ENCODE results near the gene ZNF581.

ZNF581 gene

DNA sequence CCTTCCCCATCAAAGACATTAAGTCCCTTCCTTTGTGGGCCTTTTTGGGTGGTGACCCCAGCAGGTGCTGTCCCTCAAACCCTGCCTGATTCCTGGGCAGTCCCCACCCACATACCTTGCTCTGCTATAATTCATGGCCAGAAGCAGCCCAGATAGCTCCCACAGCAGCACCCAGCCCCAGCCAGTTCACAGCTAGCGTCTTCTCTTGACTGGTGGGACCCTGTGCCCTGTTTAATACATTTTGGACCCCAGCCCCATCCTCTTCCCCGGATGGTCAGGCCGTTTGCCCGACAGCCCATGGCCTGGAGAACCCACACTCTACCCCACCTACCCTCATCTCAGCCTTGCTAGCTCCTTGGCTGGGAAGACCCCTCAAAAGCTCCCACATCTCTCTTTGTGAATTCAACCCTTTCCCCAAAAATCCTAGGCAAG lies 6.7 kb downstream of the ZNF581 start:
- no peaks in the 10 kb centered on the region for H3K9me3 ChIP-seq (ENCODE audit: control insufficient read depth, insufficient read depth, low read depth, low read length)
- H3K36me3 ChIP-seq (ENCODE audit: control insufficient read depth in 2 of 2, insufficient read depth in 1 of 2, low read length in 2 of 2): peaks cover 9 to 37% of the 10 kb centered on the region in 2 experiments; a peak in 2 of 3 replicates
- no peak overlapping the region for H3K4me3 ChIP-seq (ENCODE audit: low read depth, low read length)
- H3K4me1 ChIP-seq (ENCODE audit: control insufficient read depth, insufficient read depth, low read length): peaks cover 8% of the 10 kb centered on the region; the same call in 1 of the 2 replicates
- CTCF ChIA-PET: interaction anchor here (1.7 kb wide), 1 partner anchor 21 kb away, joined by 7 read pairs; no protein-coding TSS in a partner anchor
- POLR2A ChIA-PET: no interaction called here
- no peak for TF ChIP-seq ZNF2 (tag by site-specific recombination; IDR thresholded peaks at IDR 0.05)
- TF ChIP-seq ZBTB20 (tag by site-specific recombination; IDR thresholded peaks at IDR 0.05): no peak
- TF ChIP-seq, protein P1, sequence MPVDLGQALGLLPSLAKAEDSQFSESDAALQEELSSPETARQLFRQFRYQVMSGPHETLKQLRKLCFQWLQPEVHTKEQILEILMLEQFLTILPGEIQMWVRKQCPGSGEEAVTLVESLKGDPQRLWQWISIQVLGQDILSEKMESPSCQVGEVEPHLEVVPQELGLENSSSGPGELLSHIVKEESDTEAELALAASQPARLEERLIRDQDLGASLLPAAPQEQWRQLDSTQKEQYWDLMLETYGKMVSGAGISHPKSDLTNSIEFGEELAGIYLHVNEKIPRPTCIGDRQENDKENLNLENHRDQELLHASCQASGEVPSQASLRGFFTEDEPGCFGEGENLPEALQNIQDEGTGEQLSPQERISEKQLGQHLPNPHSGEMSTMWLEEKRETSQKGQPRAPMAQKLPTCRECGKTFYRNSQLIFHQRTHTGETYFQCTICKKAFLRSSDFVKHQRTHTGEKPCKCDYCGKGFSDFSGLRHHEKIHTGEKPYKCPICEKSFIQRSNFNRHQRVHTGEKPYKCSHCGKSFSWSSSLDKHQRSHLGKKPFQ (tag by site-specific recombination; IDR thresholded peaks at IDR 0.05): no peak
- no peak for TF ChIP-seq SETDB1 (IDR thresholded peaks at IDR 0.05; ENCODE audit: insufficient read length, low read length)
- TF ChIP-seq, protein P2, sequence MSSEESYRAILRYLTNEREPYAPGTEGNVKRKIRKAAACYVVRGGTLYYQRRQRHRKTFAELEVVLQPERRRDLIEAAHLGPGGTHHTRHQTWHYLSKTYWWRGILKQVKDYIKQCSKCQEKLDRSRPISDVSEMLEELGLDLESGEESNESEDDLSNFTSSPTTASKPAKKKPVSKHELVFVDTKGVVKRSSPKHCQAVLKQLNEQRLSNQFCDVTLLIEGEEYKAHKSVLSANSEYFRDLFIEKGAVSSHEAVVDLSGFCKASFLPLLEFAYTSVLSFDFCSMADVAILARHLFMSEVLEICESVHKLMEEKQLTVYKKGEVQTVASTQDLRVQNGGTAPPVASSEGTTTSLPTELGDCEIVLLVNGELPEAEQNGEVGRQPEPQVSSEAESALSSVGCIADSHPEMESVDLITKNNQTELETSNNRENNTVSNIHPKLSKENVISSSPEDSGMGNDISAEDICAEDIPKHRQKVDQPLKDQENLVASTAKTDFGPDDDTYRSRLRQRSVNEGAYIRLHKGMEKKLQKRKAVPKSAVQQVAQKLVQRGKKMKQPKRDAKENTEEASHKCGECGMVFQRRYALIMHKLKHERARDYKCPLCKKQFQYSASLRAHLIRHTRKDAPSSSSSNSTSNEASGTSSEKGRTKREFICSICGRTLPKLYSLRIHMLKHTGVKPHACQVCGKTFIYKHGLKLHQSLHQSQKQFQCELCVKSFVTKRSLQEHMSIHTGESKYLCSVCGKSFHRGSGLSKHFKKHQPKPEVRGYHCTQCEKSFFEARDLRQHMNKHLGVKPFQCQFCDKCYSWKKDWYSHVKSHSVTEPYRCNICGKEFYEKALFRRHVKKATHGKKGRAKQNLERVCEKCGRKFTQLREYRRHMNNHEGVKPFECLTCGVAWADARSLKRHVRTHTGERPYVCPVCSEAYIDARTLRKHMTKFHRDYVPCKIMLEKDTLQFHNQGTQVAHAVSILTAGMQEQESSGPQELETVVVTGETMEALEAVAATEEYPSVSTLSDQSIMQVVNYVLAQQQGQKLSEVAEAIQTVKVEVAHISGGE (tag by site-specific recombination; conservative IDR thresholded peaks at IDR 0.05; ENCODE audit: low read depth): no peak
- H3K27ac ChIP-seq (ENCODE audit: extremely low read depth, low read depth, low read length): no peak overlapping the region

GRCh38 chr19:55650602-55651230 lies 7.3 kb downstream of the ZNF581 start:
- Histone ChIP-seq H3K9me3 (ENCODE audit: control insufficient read depth, insufficient read depth, low read depth, low read length) (no peaks in the 10 kb centered on the region), H3K27ac (ENCODE audit: extremely low read depth, low read depth, low read length) (no peak overlapping the region), H3K36me3 (ENCODE audit: control insufficient read depth in 2 of 2, insufficient read depth in 1 of 2, low read length in 2 of 2) (peaks cover 3 to 34% of the 10 kb centered on the region in 2 experiments; a peak in 2 of 3 replicates), H3K4me3 (ENCODE audit: low read depth, low read length) (no peak overlapping the region), H3K4me1 (ENCODE audit: control insufficient read depth, insufficient read depth, low read length) (peaks cover 8% of the 10 kb centered on the region; the same call in 1 of the 2 replicates)
- TF ChIP-seq ZNF202 (tag by site-specific recombination; IDR thresholded peaks at IDR 0.05; ENCODE audit: borderline replicate concordance) (no peak), ELK4 (IDR thresholded peaks at IDR 0.05; ENCODE audit: borderline replicate concordance, low read depth, low read length) (no peak), PRDM10 (tag by site-specific recombination; IDR thresholded peaks at IDR 0.05) (peak; percentile 45; the same call in 1 of the 2 replicates), ZNF114 (tag by site-specific recombination; IDR thresholded peaks at IDR 0.05) (no peak), ZNF2 (tag by site-specific recombination; IDR thresholded peaks at IDR 0.05) (no peak)
- TF ChIP-seq, protein P3, sequence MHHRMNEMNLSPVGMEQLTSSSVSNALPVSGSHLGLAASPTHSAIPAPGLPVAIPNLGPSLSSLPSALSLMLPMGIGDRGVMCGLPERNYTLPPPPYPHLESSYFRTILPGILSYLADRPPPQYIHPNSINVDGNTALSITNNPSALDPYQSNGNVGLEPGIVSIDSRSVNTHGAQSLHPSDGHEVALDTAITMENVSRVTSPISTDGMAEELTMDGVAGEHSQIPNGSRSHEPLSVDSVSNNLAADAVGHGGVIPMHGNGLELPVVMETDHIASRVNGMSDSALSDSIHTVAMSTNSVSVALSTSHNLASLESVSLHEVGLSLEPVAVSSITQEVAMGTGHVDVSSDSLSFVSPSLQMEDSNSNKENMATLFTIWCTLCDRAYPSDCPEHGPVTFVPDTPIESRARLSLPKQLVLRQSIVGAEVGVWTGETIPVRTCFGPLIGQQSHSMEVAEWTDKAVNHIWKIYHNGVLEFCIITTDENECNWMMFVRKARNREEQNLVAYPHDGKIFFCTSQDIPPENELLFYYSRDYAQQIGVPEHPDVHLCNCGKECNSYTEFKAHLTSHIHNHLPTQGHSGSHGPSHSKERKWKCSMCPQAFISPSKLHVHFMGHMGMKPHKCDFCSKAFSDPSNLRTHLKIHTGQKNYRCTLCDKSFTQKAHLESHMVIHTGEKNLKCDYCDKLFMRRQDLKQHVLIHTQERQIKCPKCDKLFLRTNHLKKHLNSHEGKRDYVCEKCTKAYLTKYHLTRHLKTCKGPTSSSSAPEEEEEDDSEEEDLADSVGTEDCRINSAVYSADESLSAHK (tag by site-specific recombination; IDR thresholded peaks at IDR 0.05): no peak
- CTCF ChIA-PET: no interaction called here
- POLR2A ChIA-PET: no interaction called here
